HG03520 (cell line): Measurements from ENCODE around the gene CFAP119.

Source experiments
- ATAC-seq: cut with Tn5 transposase; IDR thresholded peaks from one replicate; pipeline ENCODE4 v1.9.1; 2021; ENCODE audit warnings: mild to moderate bottlenecking, moderate library complexity; ENCODE audit not compliant: unreplicated experiment

Gene CFAP119

GRCh38 chr16:30762991-30763725 lies 1.3 kb upstream of the CFAP119 start:
- no peak for ATAC-seq

GRCh38 chr16:30761427-30761927 lies 385 bp downstream of the CFAP119 start:
- ATAC-seq, result no peak

GRCh38 chr16:30760577-30761426 lies 1.1 kb downstream of the CFAP119 start:
- no peak for ATAC-seq

- no peak for ATAC-seq
These were observed 1.8 kb downstream of the CFAP119 start for GRCh38 chr16:30760001-30760559.

- no peak for ATAC-seq
These were observed 2.8 kb downstream of the CFAP119 start for GRCh38 chr16:30758988-30759491.

GRCh38 chr16:30757316-30757715 lies 4.5 kb downstream of the CFAP119 start:
- no peak for ATAC-seq

GRCh38 chr16:30756781-30757100 lies 5.1 kb downstream of the CFAP119 start:
- no peak for ATAC-seq

- ATAC-seq, result no peak
These were observed 5.7 kb downstream of the CFAP119 start for GRCh38 chr16:30755955-30756780.

GRCh38 chr16:30753596-30753995 lies 8.3 kb downstream of the CFAP119 start:
- ATAC-seq, result no peak

GRCh38 chr16:30750876-30751465 lies 10.9 kb downstream of the CFAP119 start:
- ATAC-seq, result no peak

GRCh38 chr16:30750201-30750600 lies 11.7 kb downstream of the CFAP119 start:
- ATAC-seq, result no peak

- no peak for ATAC-seq
These were observed 13.0 kb downstream of the CFAP119 start for GRCh38 chr16:30748634-30749445.

- ATAC-seq, result peak; percentile 97
These were observed 13.8 kb downstream of the CFAP119 start, which contains the start of gene PHKG2 for GRCh38 chr16:30747799-30748633. Gene PHKG2 (plus strand): TSS chr16:30748425. CDS start chr16:30748821, 396 bp downstream.

- no peak for ATAC-seq
These were observed 14.5 kb downstream of the CFAP119 start for GRCh38 chr16:30747331-30747730.

GRCh38 chr16:30746638-30747175 lies 15.2 kb downstream of the CFAP119 start:
- ATAC-seq, result no peak

- ATAC-seq, result no peak
These were observed 16.8 kb downstream of the CFAP119 start for GRCh38 chr16:30745082-30745481.

GRCh38 chr16:30744183-30744582 lies 17.7 kb downstream of the CFAP119 start:
- ATAC-seq, result no peak

- no peak for ATAC-seq
These were observed 18.1 kb downstream of the CFAP119 start for GRCh38 chr16:30743716-30744115.
